Activated CD4-positive, alpha-beta T cell treated with anti-CD3 and anti-CD28 coated beads, Interleukin-2, amount 50 U/mL, for 1 hour (primary cell): Measurements from ENCODE around the gene VCL.
"Not testable (repeated sequence)": the region's sequence is repeated elsewhere in the genome, so short reads cannot be mapped to it uniquely, and the experiment has no call there.

ENCODE experiments used
- DNase-seq: peaks from one replicate; pipeline ENCODE4 v3.0.0-alpha.2; 2020

VCL gene

DNA sequence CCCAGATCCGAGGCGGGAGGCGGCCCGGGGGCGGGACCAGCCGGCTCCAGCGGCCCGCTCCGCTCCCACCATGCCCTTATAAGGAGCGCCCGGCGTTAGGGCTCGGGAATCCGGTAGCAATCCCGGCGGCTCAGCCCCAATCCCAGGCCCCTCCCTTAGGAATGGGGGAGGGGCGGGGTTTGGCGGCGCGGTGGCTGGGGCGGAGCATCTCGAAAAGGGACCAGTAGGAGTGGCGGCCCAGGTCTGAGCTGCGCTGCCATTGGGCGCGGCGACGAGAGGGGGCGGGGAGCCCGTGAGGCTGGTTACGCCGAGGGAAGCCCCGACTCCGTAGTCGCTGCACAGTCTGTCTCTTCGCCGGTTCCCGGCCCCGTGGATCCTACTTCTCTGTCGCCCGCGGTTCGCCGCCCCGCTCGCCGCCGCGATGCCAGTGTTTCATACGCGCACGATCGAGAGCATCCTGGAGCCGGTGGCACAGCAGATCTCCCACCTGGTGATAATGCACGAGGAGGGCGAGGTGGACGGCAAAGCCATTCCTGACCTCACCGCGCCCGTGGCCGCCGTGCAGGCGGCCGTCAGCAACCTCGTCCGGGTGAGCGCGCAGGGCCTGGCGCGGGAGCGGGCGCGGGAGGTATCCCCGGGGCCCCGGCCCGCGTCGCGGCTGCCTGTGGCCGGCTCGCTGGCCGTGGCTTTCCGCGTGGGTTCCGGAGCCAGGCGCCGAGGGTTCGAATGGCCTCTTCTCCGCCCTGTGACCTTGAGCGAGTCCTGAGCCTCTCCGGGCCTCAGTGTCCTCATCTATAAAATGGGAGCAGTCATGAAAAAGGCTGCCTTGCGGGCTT is at the start of gene VCL:
Gene VCL, plus strand, starts transcription at position 330 of the 836 bp plus-strand sequence. Its CDS starts 92 bp downstream, at position 422.
- DNase-seq = peak; percentile 95

DNA sequence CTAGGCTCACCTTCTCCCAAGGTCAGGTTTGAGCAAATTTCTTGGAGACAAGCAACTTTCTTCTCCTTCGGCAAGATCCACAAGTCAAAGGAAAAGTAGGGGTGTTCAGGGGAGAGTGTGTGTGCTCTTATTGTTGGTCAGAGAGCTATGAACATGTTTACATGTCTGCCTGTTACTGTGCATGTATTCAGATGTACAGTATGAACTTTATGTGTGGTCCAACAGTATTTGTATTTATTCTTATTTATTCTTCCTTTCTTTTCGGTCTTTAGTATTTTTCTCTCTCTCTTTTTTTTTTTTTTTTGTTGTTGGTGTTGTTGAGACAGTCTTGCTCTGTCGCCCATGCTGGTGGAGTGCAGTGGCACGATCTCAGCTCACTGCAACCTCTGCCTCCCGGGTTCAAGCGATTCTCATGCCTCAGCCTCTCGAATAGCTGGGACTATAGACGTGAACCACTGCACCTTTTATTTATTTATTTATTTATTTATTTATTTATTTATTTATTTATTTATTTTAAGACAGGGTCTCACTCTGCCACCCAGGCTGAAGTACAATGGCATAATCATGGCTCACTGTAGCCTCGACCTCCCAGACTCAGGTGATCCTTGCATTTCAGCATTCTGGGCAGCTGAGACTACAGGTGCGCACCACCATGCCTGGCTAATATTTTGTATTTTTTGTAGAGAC is 48.8 kb upstream of the VCL start:
- no peak for DNase-seq

DNA sequence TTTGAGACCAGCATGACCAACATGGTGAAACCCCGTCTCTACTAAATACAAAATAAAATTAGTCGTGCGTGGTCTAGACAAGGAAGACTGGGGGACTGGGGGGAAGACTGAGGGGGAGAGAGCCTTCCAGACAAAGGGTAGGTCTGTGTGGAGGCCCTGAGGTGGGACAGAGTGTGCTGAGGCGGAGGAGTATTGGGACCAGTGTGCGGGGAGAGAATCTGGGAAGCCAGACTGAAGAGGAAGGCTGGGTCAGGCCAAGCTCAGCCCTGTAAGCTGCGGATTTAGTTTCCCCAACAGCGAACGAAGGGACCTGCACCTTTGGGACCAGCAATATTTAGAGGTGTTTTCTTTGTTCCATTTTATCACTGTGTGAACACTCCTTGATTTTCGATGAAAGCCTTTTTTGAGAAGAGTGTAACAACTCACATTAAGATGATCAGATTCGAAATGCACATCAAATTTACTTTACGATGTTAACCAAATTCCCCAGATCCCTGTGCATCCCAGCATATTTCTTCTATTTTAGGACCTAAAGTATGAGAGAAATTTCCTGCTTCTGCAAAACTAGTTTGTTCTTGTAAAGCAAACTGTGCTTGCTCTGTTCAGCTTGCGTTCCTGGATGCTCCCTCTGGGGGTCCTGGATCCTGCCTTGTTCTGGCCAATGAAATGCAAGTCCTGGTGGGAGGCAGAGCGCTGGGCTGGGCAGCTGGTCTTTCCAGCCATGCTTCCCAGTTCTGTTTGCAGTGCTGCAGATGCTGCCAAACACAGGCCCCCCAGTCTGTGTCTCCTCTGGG is 47.6 kb upstream of the VCL start:
- DNase-seq = no peak

DNA sequence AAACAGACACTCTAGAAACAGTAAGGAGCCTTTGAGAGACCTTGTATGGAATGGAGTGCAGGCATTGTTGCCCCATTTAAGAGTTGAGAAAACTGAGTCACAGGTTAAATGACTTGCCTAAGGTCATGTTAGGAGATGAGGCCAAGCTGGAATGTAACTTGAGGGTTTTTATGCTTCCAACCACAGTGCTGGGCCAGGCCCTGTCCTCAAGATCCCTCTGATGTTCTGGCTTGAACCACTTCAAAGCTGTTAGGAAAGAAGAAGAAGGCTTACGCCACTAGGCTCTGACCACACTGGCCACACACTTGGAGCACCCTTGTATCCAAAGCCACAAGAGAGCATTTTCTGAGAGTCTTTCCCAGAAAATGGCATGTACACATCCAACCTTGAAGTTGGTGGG is 44.3 kb upstream of the VCL start:
- no peak for DNase-seq

DNA sequence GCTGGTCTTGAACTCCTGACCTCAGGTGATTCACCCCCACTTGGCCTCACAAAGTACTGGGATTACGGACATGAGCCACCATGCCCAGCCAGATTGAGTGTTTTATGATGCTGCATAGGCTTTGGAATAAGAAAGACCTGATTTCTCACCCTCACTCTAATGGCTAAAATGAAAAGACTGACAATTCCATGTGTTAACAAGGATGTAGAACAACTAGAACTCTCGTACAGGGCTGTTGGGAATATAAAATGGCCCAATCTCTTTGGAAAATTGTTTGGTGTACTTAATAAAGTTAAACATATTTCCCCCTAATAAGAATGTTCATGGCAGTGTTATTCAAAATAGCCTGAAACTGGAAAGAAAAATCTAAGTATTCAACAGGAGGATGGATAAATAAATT is 43.2 kb upstream of the VCL start:
- DNase-seq = no peak

DNA sequence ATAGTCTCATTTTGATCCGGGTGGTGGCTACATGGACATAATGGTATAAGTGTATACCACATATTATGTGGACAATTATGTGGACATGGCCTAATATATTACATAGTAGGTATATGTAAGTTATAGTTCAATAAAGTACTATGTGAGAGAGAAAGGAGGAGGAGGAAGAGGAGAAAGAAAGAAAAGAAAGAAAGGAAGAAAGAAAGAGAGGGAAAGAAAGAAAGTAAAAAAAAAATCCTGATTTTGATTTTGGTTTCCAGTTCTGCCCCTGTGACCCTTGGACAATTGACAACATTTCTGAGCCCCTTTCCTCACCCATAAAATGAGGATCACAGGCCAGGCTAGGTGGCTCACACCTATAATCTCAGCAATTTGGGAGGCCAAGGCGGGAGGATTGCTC is 42.2 kb upstream of the VCL start:
- DNase-seq = no peak

DNA sequence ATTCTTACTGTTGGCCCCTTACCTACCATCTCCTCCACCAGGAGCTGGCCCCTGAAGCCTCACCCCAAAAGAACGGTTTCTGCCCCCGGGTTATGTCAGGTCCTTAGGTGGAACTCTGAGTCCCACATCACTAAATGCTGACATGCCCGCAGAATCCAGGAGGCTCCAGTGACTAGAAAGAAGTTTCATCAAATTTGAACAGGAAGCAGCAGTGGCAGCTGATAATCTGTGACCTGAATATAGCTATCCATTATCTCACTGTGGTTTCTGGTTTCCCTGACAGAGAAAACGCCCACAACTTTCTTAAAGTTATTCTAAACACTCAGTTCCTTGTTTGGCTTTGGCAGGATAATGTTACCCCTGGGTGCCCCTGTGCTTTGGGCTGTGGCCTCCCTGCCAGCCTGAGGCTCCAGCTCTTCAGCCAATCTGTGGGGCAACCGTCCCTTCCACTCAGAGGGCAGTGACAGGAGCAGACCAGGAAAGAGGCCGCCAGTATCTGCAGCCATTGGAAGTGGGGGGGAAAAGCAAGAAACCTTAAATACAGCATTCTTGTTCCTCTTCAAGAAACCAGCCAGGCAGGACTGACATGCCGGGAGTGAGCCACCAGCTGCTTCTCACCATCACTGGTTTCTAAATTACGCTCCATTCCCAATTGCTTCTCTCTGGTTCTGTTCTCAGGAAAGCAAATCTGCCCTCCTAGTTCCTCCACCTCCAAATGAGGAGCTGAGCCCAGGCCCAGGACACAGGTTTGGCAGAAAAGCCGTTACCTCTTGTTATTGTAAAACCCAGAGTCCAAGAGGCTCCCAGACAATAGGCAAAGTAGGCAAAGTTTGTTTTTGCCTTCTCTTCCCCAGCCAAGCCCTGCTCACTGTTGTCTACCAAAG is 41.2 kb upstream of the VCL start:
- DNase-seq = no peak

DNA sequence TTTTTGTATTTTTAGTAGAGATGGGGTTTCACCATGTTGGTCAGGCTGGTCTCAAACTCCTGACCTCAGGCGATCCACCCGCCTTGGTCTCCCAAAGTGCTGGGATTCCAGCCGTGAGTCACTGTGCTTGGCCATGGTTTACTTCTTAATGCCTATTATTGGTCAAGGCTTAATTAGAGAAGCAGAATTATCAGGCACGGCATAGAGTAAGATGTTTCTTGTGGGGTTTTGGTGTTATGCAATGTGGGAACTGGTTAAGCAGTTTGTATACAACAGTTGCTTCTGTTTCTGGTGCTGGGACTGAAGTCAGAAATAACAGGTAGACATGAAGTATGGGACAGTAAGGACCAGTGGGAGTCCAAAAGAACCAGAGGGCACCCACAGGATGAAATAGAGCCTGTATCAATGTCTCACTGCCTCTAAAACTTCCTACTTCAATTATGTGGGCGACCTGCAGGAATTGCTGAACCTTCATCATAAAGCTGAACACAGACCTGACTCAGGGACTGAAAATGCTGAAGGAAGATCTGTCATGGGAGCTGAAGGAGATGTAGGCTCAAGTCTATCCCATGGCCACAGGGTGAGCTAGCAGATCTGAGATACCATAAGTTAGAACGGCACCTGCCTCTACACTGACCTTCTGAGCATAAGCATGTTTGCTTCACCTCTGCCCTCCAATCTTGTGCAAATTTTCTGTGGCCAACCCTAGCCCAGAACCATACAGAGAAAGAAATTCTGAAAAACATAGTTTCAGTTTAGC is 38.3 kb upstream of the VCL start:
- no peak for DNase-seq

DNA sequence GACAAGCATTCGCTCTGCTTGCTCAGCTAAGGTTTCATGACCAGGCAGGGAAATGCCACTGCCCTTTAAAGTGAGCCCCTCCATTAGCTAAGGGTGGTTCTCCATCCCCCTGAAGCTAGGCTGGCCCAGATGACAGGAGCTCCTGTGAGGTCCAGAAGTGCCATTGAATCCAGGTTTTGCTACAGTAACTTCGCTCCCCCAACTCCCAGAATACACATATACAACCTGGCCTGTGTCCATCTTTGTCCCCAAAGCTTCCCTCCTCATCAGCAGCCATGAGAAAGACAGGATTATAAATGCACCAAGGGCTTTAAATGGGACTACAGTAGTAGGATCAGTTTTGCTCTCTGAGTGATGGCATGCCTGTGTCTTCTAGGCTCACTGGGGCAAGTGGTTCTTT is 35.5 kb upstream of the VCL start:
- DNase-seq = no peak

DNA sequence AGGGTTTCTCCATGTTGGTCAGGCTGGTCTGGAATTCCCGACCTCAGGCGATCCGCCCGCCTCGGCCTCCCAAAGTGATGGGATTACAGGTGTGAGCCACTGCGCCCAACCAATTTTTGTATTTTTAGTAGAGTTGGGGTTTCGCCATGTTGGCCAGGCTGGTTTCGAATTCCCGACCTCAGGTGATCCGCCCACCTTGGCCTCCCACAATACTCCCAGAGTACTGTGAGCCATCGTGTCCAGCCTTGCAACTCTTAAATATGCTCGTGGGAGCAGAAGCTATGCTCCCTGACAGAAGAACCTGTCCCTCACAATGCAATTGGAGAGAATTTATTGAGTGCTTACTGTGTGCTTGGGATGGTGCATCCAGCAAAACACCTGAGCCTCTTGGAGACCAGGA is 34.4 kb upstream of the VCL start:
- DNase-seq = not testable (repeated sequence)

DNA sequence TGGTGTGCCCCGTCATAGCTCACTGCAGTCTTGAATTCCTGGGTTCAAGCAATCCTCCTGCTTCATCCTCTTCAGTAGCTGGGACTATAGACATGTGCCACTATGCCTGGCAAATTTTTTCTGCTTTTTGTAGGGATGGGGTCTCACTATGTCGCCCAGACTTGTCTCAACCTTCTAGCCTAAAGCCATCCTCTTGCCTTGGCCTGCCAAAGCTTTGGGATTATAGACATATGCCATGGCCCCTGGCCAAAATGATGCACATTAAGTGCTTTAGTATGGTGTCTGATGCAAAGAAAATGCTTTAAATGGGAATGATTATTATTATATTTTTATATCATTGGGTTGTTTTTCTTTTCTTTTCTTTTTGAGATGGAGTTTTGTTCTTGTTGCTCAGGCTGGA is 33.2 kb upstream of the VCL start:
- DNase-seq = no peak

DNA sequence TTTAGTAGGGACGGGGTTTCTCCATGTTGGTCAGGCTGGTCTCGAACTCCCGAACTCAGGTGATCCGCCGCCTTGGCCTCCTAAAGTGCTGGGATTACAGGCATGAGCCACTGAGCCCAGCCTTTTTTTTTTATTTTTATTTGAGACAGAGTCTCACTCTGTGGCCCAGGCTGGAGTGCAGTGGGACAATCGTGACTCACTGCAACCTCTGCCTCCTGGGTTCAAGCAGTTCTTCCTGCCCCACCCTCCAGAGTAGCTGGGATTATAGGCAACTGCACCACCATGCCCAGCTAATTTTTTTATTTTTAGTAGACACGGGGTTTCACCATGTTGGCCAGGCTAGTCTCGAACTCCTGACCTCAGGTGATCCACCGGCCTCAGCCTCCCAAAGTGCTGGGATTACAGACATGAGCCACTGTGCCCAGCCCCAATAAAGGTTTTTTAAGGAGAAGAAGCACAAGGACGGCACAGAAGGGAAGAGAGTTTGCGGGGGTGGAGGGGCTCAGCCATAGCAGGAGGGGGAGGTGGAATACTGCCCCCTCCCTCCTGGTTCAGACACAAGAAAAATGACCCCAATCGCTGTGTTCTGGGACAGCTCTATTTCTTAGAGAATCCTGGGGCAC is 32.5 kb upstream of the VCL start:
- not testable (repeated sequence) for DNase-seq

DNA sequence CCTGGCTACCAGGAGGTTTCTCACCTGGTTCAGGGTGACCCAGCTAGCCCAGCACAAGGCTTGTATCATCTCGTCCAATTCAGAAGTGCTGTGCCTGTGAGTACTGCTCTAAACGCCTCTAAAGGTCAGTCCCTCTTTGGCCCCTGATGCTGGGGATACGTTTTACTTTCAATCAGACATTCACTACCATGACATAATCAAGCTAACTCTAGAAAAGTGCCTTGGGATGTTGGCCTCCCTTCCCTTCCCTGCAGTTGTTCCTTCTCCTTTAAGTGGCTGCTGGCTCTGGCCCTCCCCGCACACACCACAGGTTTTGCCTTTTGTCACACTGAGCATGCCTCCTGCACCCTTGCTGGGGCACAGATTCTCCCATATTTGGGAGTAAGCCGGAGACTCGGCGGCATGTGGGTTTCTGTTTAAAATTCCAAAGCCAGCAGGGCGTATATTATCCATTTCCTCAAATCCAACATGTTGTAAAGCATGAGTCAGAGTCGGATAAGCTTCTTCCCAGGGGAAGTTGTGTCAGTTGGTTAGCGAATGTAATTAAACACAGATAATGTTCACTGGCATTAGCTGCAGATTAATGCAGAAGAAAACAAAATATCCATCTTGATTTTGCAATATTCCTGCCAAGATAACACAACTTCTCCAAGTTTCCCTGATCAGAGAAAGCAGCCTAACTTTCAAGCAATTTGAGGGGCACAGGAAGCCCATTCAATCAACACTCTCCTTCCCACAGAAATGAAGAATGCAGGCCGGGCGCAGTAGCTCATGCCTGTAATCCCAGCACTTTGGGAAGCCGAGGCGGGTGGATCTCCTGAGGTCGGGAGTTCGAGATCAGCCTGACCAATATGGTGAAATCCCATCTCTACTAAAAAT is 31.8 kb upstream of the VCL start:
- DNase-seq = no peak

DNA sequence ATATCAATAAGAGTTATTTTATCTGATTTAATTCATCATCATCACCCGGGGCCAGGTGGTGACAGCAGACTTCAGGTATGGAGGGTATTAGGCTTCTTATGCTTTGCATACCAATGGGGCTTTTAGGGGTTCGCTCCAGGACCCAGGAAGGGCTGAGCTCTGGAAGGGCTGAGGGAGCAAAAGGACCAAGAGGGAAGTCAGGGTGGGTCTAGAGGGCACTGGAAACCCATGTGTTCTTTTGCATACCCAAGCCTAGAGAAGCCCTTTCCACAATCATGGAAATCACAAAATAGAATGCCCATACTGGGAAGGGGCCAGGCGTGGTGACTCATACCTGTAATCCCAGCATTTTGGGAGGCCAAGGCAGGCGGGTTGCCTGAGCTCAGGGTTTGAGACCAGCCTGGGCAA is 30.9 kb upstream of the VCL start:
- no peak for DNase-seq

DNA sequence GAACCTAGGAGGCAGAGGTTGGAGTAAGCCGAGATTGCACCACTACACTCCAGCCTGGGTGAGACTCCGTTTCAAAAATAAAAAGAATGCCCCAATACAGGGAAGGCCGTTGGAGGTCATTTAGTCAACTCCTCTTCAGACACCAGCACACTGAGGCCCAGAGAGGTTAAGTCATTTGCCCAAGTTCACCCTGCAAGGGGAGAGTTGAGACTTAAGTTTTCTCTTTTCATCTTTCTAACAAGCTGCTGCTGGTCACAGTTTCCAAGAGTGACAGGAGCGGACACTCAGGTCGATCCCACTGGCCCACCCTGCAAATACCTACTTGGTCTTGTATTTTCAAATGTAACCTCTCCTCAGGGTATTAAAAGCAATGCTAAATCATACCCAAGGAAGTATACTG is 30.4 kb upstream of the VCL start:
- no peak for DNase-seq

DNA sequence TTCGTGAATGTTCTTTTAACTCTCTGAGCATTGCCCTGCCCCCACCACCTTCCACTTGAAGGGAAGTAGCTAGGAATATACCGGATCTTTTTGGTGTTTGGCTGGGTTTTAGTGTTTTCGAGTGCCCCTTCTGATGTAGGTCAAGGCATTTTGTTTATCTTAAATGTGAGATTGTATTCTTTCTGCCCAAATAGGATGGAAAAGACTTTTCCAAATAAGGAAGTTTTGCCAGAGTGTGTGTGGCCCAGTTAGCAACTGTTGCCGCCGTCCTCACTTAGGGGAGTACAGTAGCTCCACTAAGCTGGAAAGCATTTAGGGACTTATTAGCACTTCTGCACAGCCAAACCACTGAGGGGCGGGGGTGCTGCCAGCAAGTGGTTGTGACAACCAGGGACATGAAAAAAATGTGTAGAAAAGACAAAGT is 29.8 kb upstream of the VCL start:
- no peak for DNase-seq

DNA sequence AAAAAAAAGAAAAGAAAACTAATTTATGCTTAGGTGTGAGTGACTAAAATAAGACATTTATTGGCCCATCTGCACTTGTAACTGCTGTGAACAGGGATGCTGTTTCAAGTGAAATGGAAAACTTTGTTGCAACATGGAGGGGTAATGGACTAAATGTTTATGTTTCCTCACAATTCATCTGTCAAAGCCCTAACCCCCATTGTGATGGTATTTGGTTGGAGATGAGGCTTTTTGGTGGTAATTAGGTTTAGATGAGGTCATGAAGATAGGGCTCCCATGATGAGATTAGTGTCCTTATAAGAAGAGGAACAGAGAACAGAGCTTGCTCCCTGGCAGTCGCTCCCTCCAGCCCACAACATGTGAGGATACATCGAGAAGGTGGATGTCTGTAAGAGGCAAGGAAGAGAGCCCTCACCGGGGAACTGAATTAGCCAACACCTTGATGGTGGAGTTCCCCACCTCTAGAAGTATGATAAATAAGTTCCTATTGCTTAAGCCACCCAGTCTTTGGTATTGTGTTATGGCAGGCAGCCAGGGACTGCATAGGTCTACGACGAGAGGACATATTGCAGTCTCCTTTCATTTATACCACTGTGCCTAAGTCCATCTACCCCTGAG is 28.6 kb upstream of the VCL start:
- DNase-seq = no peak

DNA sequence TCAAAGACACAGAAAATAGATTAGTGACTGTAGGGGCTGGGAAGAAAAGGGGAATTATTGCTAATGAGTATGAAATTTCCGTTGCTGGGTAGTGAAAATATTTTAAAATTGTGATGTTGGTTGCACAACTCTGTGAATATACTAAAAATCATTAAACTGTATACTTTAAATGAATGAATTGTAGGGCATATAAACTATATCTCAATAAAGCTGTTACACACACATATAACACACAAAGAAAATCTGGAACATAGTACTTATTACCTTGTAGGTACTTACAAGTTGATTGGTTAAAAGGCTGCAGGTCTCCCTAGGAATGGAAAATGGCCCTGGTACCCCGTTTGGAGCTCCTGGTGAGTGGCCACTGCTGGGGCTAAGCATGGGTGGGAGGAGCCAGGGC is 27.1 kb upstream of the VCL start:
- no peak for DNase-seq

DNA sequence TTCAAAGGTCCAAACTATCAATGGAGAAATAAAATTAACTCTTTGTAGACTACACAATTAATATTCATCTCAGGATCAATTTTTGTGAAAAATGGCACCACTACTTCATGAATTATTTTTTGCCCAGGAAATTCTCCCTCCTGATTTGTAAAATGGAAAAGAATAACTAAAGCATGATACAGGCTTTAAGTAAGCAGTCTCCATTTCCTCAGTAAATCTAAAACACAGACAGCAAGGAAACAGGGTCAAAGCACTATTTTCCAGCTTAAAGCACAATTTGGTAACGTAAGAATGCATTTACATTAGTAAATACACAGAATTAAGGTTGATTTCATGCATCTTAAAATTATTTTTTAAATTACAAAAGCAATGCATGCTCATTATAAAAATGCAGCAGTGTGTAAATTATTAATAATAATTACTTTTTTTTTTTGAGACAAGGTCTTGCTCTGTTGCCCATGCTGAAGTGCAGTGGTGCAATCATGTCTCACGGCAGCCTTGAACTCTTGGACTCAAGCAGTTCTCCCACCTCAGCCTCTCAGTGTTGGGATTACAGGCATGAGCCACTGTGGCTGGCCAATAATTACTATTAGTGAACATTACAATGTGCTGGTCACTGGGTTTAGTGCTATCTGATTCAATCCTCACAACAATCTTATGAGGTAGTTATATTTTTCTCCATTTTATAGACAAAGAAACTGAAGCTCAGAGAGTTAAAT is 26.1 kb upstream of the VCL start:
- no peak for DNase-seq
